K562 (cell line): ENCODE results near the gene GTPBP2. TPM values are rescaled to one million over a fixed set of nuclear protein-coding genes. Genes with fewer than 3 reads are reported as not detected.

ENCODE experiments used
- FOXP4 ChIP-seq: sonication (generic); formaldehyde crosslinking; IDR thresholded peaks from 2 replicates; pipeline ENCODE4 v1.8.0; 2022; ENCODE audit warnings: mild to moderate bottlenecking, missing genetic modification reagents, borderline replicate concordance
- GTF2F1 ChIP-seq: IDR thresholded peaks from 2 replicates; pipeline ENCODE4 v1.6.1; 2011; ENCODE audit warnings: low read depth, low read length, improper control_type of control experiment
- HOXB6 ChIP-seq: fragments of 250-450 bp; sonication (Bioruptor Pico); IDR thresholded peaks from 2 replicates; pipeline ENCODE4 v1.5.1; 2022; ENCODE audit warnings: mild to moderate bottlenecking, borderline replicate concordance
- KDM1A ChIP-seq, 2 experiments: fragments of 450-650 bp; IDR thresholded peaks; 2 replicates each; pipeline ENCODE4 v1.6.1; 2016; ENCODE audit warnings: mild to moderate bottlenecking in 2 of 2
- KDM5B ChIP-seq: fragments of 200-600 bp; sonication (generic); IDR thresholded peaks from 2 replicates; pipeline ENCODE4 v1.6.1; 2012; ENCODE audit warnings: low read depth, mild to moderate bottlenecking, moderate library complexity, low read length, control low read depth, inconsistent platforms; ENCODE audit not compliant: insufficient replicate concordance
- KLF1 ChIP-seq: fragments of 450-650 bp; IDR thresholded peaks from 2 replicates; pipeline ENCODE4 v1.6.1; 2016; ENCODE audit warnings: missing genetic modification characterization, missing compliant biosample characterization
- MAZ ChIP-seq, 2 experiments: fragments of 450-650 bp in 1 of 2; sonication (generic) in 1 of 2; formaldehyde crosslinking; IDR thresholded peaks in 1 of 2; conservative IDR thresholded peaks in 1 of 2; 2 replicates each; pipeline versions ENCODE4 v1.4.0 to v1.5.0; 2020; ENCODE audit warnings: mild to moderate bottlenecking in 1 of 2, missing genetic modification reagents in 1 of 2
- NFE2 ChIP-seq: IDR thresholded peaks from 2 replicates; pipeline ENCODE4 v1.6.1; 2014; ENCODE audit warnings: antibody characterized with exemption, low read depth
- OTX1 ChIP-seq: fragments of 450-650 bp; formaldehyde crosslinking; IDR thresholded peaks from 2 replicates; pipeline ENCODE4 v1.4.0; 2022; ENCODE audit warnings: mild to moderate bottlenecking
- RAD21 ChIP-seq, 2 experiments: fragments of 250-450 bp in 1 of 2; fragments of 450-650 bp in 1 of 2; sonication (Bioruptor Pico) in 1 of 2; formaldehyde crosslinking in 1 of 2; IDR thresholded peaks in 1 of 2; conservative IDR thresholded peaks in 1 of 2; 2 replicates each; pipeline versions ENCODE4 v1.4.0 to v1.8.0; 2020 to 2022; ENCODE audit warnings: mild to moderate bottlenecking in 2 of 2, moderate library complexity in 1 of 2
- SIRT6 ChIP-seq: IDR thresholded peaks from one replicate; pipeline ENCODE4 v1.6.1; 2012; ENCODE audit warnings: low read depth, mild to moderate bottlenecking, control low read depth, inconsistent platforms, low read length, moderate library complexity
- SMAD1 ChIP-seq: fragments of 150-350 bp; IDR thresholded peaks from 2 replicates; pipeline ENCODE4 v1.6.1; 2014; ENCODE audit warnings: low read length, low read depth; ENCODE audit not compliant: partially characterized antibody
- STAT6 ChIP-seq: sonication (generic); formaldehyde crosslinking; IDR thresholded peaks from 2 replicates; pipeline ENCODE4 v1.8.1; 2023; ENCODE audit warnings: mild to moderate bottlenecking, missing genetic modification reagents
- SUPT5H ChIP-seq: fragments of 450-650 bp; IDR thresholded peaks from 2 replicates; pipeline ENCODE4 v1.6.1; 2016
- ZFPM2 ChIP-seq: fragments of 250-450 bp; sonication (Bioruptor Pico); IDR thresholded peaks from 2 replicates; pipeline ENCODE4 v1.5.1; 2022; ENCODE audit warnings: mild to moderate bottlenecking
- ZFX ChIP-seq: sonication (generic); formaldehyde crosslinking; IDR thresholded peaks from 2 replicates; pipeline ENCODE4 v1.8.0; 2022; ENCODE audit warnings: mild to moderate bottlenecking, missing genetic modification reagents, moderate library complexity
- ZNF431 ChIP-seq: sonication (generic); formaldehyde crosslinking; IDR thresholded peaks from 2 replicates; pipeline ENCODE4 v1.8.0; 2022; ENCODE audit warnings: mild to moderate bottlenecking, missing genetic modification reagents
- ZNF583 ChIP-seq: fragments of 250-450 bp; sonication (Bioruptor Pico); IDR thresholded peaks from 2 replicates; pipeline ENCODE4 v1.4.0; 2020
- ZNF592 ChIP-seq: fragments of 450-650 bp; IDR thresholded peaks from 2 replicates; pipeline ENCODE4 v1.6.1; 2017; ENCODE audit warnings: antibody characterized with exemption, mild to moderate bottlenecking
- ZSCAN29 ChIP-seq: fragments of 450-650 bp; IDR thresholded peaks from 2 replicates; pipeline ENCODE4 v1.6.1; 2017
- polyA plus RNA-seq, 8 experiments: library from polyadenylated mRNA; depleted of rRNA in 4 of 8; stranded (reverse) in 5 of 8; unstranded in 3 of 8; fragments of >200 nt; fragmentation: Nextera tagmentation in 2 of 8; fragmentation: Illumina TruSeq in 1 of 8; extraction: Ambion mirVana in 2 of 8; extraction: Trizol in 1 of 8; gene quantifications; 2 replicates each; pipeline versions ENCODE4 v1.2.1 to v1.2.3, GENCODE V29; 2011 to 2014; ENCODE audit warnings: inconsistent platforms in 1 of 8, missing spikeins in 1 of 8
- total RNA-seq, 7 experiments: library from RNA; depleted of rRNA in 6 of 7; stranded (reverse); fragments of >200 nt in 6 of 7; fragmentation: Illumina TruSeq in 2 of 7; extraction: Trizol in 2 of 7; gene quantifications; 2 replicates each; pipeline versions ENCODE4 v1.2.1 to v1.2.3, GENCODE V29; 2011 to 2021; ENCODE audit warnings: low replicate concordance in 1 of 7

Gene GTPBP2
- total and polyA plus RNA-seq, 9 of the 15 experiments (the other 6 are each of a cell fraction or from before 2014, with no cell fraction given), result 48.4 to 196 (median 111) TPM

- TF ChIP-seq FOXP4 (no peak), RAD21 (CRISPR knock-in tag; conservative IDR thresholded peaks at IDR 0.05 in 1 of 2, IDR thresholded peaks at IDR 0.05 in 1 of 2) (peak; percentile 38 to 55; a peak in 3 of 4 replicates), OTX1 (no peak), ZFPM2 (CRISPR knock-in tag) (no peak), SMAD1 (no peak), ZFX (CRISPR knock-in tag) (no peak), NFE2 (no peak), STAT6 (CRISPR knock-in tag) (no peak), GTF2F1 (no peak), MAZ (CRISPR knock-in tag; conservative IDR thresholded peaks at IDR 0.05 in 1 of 2, IDR thresholded peaks at IDR 0.05 in 1 of 2) (peak in 1 of 2 experiments; percentile 65; a peak in 2 of 4 replicates), SUPT5H (peak; percentile 56), ZNF431 (CRISPR knock-in tag) (no peak), ZNF592 (no peak), KDM1A (IDR thresholded peaks at IDR 0.05) (no peak), KDM5B (no peak), KLF1 (no peak), ZSCAN29 (no peak), HOXB6 (CRISPR knock-in tag) (no peak), ZNF583 (no peak), SIRT6 (no peak)
Observed at GRCh38 chr6:43668151-43669028, 39.3 kb upstream of the GTPBP2 start (continued).
